RWPE2 (cell line): ENCODE measurements around the gene FAM98A.

Source experiments
- ATAC-seq: fragments of 200-7000 bp; cut with Tn5 transposase; 3 replicates; pipeline ENCODE4 v1.9.1; 2021; ENCODE audit warnings: low read depth
- DNase-seq: peaks from one replicate; pipeline ENCODE4 v3.0.0-alpha.2; 2020; ENCODE audit warnings: low spot score
- H3K27ac ChIP-seq: fragments of 450-650 bp; 2 replicates; pipeline ENCODE4 v1.5.1; 2017; ENCODE audit warnings: mild to moderate bottlenecking; ENCODE audit not compliant: poor library complexity, severe bottlenecking
- H3K27me3 ChIP-seq: fragments of 250-450 bp; sonication (Bioruptor Pico); 2 replicates; pipeline ENCODE4 v1.5.1; 2021; ENCODE audit warnings: mild to moderate bottlenecking, moderate library complexity; ENCODE audit not compliant: insufficient read depth, poor library complexity, severe bottlenecking
- H3K36me3 ChIP-seq: fragments of 250-450 bp; sonication (Bioruptor Pico); 2 replicates; pipeline ENCODE4 v1.5.1; 2020; ENCODE audit warnings: low read depth, mild to moderate bottlenecking, moderate library complexity
- H3K4me1 ChIP-seq: fragments of 250-450 bp; sonication (Bioruptor Pico); 2 replicates; pipeline ENCODE4 v1.5.1; 2021; ENCODE audit warnings: mild to moderate bottlenecking, moderate library complexity; ENCODE audit not compliant: insufficient read depth, poor library complexity, severe bottlenecking
- H3K4me3 ChIP-seq: fragments of 250-450 bp; sonication (Bioruptor Pico); 2 replicates; pipeline ENCODE4 v1.5.1; 2021; ENCODE audit warnings: mild to moderate bottlenecking, moderate library complexity; ENCODE audit not compliant: severe bottlenecking
- H3K9me3 ChIP-seq: fragments of 250-450 bp; sonication (Bioruptor Pico); 2 replicates; pipeline ENCODE4 v1.5.1; 2021; ENCODE audit warnings: mild to moderate bottlenecking, moderate library complexity; ENCODE audit not compliant: severe bottlenecking
- TF ChIP-seq, protein P1 (sequence below): fragments of 450-650 bp; IDR thresholded peaks from one replicate; pipeline ENCODE4 v1.5.1; 2017; ENCODE audit warnings: mild to moderate bottlenecking, moderate library complexity; ENCODE audit not compliant: poor library complexity, severe bottlenecking

FAM98A gene

DNA sequence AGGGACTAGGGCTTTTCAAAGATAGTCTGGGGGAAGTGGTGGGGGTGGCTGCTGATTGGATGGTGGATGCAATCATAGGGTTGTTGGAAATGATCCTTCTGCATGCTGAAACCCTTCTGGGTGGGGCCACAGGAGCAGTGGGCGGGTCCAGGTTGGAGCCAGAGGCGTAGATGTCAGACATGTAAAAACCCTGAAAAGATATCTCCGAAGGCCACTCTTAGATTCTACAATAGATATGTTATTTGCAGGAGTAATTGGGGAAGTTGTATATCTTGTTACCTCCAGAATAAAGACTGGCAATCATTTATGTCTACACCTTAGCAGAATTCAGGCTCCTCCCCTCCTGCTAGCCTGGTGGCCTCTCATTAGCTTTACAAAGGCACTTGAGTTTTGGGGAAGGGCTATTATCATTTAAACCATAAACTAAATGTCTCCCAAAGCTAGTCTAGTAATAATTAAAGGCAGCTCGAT lies 8.2 kb upstream of the FAM98A start:
- Histone ChIP-seq H3K27ac (no peak overlapping the region), H3K4me1 (no peaks in the 10 kb centered on the region), H3K36me3 (no peaks in the 10 kb centered on the region), H3K27me3 (no peaks in the 10 kb centered on the region), H3K4me3 (no peak overlapping the region), H3K9me3 (no peaks in the 10 kb centered on the region)
- TF ChIP-seq, protein P1, sequence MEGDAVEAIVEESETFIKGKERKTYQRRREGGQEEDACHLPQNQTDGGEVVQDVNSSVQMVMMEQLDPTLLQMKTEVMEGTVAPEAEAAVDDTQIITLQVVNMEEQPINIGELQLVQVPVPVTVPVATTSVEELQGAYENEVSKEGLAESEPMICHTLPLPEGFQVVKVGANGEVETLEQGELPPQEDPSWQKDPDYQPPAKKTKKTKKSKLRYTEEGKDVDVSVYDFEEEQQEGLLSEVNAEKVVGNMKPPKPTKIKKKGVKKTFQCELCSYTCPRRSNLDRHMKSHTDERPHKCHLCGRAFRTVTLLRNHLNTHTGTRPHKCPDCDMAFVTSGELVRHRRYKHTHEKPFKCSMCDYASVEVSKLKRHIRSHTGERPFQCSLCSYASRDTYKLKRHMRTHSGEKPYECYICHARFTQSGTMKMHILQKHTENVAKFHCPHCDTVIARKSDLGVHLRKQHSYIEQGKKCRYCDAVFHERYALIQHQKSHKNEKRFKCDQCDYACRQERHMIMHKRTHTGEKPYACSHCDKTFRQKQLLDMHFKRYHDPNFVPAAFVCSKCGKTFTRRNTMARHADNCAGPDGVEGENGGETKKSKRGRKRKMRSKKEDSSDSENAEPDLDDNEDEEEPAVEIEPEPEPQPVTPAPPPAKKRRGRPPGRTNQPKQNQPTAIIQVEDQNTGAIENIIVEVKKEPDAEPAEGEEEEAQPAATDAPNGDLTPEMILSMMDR: no peak
- DNase-seq (no peak), ATAC-seq (no peak)

DNA sequence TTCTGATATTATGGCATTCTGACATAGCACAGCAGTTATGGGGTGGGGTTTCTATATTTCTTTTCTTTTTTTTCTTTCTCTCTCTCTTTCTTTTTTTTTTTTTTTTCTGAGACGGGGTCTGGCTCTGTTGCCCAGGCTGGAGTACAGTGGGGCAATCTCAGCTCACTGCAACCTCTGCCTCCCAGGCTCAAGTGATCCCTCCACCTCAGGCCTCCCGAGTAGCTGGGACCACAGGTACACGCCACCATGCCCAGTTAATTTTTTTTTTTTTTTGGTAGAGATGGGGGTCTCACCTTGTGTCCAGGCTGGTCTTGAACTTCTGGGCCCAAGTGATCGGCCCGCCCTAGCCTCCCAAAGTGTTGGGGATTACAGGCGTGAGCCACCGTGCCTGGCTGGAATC lies 7.5 kb upstream of the FAM98A start:
- TF ChIP-seq, protein P1: no peak
- H3K27ac ChIP-seq: no peak overlapping the region
- no peaks in the 10 kb centered on the region for H3K4me1 ChIP-seq

DNA sequence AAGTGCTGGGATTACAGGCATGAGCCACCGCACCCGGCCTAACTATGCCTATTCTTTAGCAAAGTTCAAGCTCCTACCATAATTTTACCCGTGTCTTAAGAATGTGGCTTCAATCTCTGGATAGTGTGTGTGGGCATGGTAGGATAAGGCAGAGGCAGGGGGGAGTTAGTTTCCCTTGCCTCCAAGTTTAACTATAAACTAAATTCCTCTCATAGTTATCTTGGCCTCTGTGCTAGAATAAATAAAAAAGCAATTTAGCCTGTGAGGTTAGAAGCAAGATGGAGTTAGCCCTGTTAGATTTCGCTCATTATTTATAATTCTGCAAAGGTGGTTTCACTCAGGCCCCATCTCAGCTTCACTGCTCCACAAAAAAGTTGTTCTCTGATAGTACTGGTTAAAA lies 7.0 kb upstream of the FAM98A start:
- no peaks in the 10 kb centered on the region for H3K9me3 ChIP-seq
- no peaks in the 10 kb centered on the region for H3K27me3 ChIP-seq
- ATAC-seq: no peak
- no peak for DNase-seq
- TF ChIP-seq, protein P1: no peak
- H3K36me3 ChIP-seq: no peaks in the 10 kb centered on the region
- H3K27ac ChIP-seq: no peak overlapping the region
- H3K4me1 ChIP-seq: no peaks in the 10 kb centered on the region
- H3K4me3 ChIP-seq: no peak overlapping the region

More for the DNA sequence above, 7.5 kb upstream of the FAM98A start:
- H3K9me3 ChIP-seq: no peaks in the 10 kb centered on the region
- H3K4me3 ChIP-seq: no peak overlapping the region
- no peaks in the 10 kb centered on the region for H3K36me3 ChIP-seq
- no peaks in the 10 kb centered on the region for H3K27me3 ChIP-seq
- DNase-seq (no peak), ATAC-seq (no peak)

DNA sequence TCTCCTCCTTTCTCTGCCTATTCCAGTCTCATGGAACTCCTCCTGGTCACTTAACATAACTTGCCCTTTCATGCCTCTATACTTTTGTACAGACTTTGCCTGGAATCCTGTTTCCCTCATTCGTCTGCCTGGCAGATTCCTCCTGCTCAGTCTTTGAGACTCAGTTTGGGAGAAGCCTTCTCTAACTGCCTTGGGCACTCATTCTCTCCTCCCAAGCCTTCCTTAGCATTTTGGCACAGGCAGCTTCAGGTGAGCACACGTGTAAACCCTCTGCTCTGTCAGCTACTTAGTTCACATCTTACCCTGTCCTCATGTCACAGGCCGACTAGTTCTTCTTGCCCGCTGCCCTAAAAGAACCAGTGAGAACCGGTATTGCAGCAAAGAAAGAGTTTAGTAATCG lies 6.0 kb upstream of the FAM98A start:
- Histone ChIP-seq H3K4me3 (no peak overlapping the region), H3K36me3 (no peaks in the 10 kb centered on the region), H3K9me3 (no peaks in the 10 kb centered on the region), H3K27ac (no peak overlapping the region), H3K27me3 (no peaks in the 10 kb centered on the region), H3K4me1 (no peaks in the 10 kb centered on the region)
- no peak for DNase-seq
- ATAC-seq: no peak
- TF ChIP-seq, protein P1: no peak

DNA sequence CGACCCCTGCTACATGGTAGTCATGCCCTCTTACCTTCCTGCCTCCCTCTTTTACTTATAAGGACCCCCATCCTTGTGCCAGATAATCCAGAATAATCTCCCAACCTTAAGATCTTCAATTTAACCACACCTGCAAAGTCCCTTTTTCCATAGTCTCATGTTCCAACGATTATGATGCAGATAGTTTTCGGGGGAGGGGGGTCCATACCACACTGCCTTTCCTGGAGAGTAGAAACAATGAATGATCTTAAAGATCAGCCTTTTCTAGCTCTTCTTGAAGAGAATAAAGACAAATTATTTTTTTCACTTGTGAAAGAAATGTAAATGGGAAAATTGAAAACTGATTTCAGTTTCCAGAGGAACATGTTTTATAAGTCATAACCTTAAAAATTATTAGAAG lies 4.3 kb upstream of the FAM98A start:
- TF ChIP-seq, protein P1: no peak
- H3K9me3 ChIP-seq: no peaks in the 10 kb centered on the region
- ATAC-seq (no peak), DNase-seq (no peak)
- H3K36me3 ChIP-seq: no peaks in the 10 kb centered on the region
- no peaks in the 10 kb centered on the region for H3K27me3 ChIP-seq
- H3K27ac ChIP-seq: no peak overlapping the region
- no peak overlapping the region for H3K4me3 ChIP-seq
- H3K4me1 ChIP-seq: peaks cover 3% of the 10 kb centered on the region
